Activated T-cell treated with anti-CD3 and anti-CD28 coated beads for 48 hours (primary cell): ENCODE measurements around the gene MLLT10.
A peak's percentile ranks its signal among the peaks of the same experiment; 100 is the strongest.

Experiments used
- DNase-seq: peaks from one replicate; pipeline ENCODE4 v3.0.0-alpha.2; 2020; ENCODE audit warnings: low read depth

The MLLT10 gene

DNA sequence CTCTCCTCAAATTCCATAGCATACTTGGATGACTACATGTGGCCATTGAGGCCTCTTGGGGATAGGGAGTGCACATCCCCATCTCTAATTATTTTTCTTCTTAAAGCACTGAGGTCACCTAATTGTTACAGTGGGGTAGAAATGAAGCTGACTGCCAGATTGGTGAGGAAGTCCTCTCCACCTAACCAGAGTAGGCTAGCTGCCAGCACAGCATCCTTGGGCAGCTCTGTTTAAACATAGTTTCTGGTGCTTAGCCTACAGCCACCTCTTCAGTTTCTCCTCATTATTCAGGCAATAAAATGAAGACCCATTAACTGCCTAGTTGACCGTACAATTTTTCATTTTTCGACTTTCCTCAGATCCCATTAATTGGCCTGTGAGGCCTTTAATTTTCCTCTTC, 104.6 kb downstream of the MLLT10 start:
- no peak for DNase-seq

DNA sequence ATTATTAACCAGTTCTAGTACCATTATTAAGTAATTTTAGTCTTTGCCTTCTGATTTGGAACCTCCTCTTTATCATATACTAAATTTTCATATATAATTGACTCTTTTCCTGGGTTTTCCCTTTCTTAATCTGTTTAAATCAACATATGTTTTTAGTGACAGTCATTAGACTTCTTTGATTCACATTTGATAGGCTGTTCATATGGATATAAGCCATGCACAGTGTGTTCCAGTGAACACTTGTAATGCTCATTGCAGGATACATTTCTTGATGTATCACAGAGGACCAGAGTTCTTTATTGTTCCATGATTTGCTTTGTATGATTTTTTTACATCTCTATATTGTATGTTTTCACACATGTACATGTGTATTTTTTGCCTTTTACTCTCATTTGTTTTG, 114.0 kb downstream of the MLLT10 start:
- DNase-seq, result no peak

DNA sequence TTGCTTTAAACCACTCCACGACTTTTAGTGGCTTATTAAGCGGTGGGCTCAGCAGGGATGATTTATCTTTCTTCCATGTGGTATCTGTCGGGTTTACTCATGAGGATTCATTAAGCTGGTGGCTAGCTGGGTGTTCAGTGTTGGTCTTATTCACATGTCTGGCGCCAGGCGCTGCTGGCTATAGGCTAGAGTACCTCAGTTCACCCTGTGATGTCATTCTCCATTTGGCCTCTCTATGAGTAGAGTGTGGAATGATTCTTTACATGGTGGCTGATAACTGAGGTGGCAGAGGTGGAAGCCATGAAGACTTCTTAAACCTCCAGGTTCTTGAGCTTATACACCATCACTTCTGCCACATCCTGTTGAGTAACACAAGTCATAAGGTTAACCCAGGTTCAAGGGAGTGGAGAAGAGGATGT, 115.4 kb downstream of the MLLT10 start:
- DNase-seq, result peak; percentile 6

DNA sequence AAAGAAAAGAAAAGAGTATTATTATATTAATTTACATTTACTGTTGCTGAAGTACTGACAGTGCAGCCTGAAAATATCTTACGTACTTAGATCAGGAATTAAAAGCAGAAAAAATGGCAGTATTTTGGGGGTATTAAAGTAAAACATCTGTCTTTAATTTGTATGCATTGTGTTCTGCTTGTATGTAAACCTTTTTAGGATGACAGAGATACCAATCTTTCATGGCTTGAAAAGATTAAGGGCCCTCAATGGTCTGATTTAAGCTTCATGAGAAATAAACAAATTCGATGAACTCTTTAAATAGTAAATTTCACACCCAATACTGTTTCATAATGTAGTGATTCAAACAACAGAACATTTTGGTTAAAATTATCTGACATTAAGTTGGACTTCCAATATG, 116.3 kb downstream of the MLLT10 start:
- no peak for DNase-seq

DNA sequence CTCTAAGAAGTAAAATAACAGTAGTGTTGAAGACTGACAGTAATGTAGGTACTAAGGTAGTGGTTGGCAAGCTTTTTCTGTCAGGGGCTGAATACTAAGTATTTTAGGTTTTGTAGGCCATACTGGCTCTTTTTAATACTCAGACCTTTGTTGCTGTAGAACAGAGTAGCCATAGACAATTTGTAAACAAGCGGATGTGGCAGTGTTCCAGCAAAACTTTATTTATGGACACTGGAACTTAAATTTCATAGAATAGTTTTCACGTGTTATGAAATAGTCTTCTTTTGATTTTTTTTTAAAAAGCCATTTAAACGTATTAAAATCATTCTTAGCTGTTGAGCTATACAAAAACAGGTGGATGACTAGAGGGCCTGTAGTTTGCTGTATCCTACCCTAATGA, 121.2 kb downstream of the MLLT10 start:
- DNase-seq, result no peak

DNA sequence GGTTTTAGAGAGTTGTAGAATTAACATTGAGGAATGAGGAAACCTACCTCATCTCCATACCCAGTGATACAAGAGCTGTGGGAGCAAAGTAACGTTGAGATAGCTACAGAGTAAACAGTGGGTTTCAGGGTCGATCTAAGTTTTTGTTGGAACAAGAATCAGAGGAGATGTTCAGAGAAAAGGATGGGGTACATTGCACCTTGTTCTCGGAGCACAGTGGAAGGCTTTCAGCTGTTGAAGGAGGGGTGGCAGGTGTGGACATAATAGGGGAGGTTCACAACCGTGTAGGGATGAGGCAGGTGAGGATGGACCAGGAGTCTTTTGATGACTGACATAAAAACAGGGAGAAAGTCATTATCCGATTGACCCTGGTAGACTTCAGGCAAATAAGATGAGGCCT, 121.7 kb downstream of the MLLT10 start:
- no peak for DNase-seq

DNA sequence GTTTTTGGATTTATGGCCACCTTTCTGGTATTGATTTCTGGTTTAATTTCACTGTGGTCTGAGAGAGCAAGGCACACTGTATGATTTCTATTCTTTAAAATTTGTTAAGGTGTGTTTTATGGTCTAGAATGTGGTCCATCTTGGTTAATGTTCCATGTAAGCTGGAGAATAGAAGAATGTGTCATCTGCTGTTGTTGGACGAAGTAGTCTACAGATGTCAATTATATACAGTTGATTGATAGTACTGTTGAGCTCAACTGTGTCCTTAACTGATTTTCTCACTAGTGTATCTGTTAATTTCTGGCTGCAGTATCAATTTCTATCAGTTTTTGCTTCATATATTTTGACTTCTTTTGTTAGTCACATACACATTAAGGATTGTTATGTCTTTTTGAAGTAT, 127.1 kb downstream of the MLLT10 start:
- no peak for DNase-seq

DNA sequence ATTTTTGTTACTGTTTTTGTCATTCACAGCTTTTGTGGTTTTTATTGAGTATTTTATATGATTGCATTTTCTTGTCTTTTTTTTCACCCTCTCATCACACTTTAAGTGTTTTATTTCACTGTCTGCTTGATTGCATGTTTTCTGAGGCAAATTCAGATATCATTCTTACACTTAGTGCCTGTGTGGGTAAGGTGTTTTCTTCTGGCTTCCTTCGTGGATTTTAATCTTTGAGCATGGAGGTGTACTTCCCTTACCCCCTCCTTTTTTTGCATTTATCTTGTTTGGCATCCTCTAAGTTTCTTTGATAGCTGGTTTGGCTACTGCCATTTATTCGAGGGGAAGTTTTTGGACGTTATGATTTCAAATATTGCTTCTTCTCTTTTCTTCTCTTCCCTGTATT, 127.9 kb downstream of the MLLT10 start:
- DNase-seq, result no peak

DNA sequence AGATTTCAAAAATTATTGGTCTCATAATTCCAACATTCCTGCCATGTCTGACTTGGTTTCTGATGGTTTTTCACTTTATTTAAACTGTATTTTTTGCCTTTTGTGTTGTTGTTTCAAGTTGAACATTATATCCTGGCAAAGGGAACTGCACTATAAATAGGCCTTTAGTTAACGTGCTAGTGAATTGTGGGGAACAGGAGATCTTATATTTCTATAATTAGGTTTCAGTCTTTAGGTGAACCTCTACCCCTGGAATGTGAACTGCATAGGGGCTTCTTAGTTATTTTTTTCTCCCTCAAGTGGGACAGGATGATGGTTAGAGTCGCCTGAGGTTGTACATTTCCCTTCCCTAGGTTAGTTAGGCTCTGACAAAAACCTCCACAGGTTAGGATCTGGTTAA, 128.6 kb downstream of the MLLT10 start:
- no peak for DNase-seq

DNA sequence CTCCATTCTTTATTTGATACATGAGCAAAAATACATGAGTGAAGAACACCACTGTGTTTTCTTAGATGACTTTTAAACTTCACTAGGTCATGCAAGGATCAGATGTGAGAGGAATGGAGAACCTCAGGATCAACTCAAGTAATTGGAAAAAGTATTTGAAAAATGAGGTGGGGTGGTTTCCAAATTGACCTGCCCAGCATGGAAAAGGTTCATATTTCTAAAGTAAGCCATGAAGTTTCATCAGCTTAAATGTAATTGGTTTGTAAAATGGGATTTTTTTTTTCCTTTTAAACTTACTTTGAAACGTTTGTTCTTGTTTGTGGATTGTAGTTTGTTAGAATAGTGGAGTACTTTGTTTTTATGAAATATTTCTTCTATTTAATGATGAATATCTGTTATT, 134.8 kb downstream of the MLLT10 start:
- no peak for DNase-seq

DNA sequence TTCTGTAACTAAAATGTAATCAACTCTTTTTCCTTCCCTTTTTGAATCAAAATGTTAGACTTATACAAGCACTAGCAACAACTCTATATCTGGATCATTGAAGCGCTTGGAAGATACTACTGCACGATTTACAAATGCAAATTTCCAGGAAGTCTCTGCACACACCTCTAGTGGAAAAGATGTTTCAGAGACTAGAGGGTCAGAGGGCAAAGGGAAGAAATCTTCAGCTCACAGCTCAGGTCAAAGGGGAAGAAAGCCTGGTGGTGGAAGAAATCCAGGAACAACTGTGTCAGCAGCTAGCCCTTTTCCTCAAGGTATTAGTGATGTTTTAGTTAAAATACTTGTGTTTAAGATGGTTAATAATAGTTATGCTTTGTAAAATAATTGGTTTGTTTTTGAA, 136.4 kb downstream of the MLLT10 start:
- DNase-seq, result no peak

DNA sequence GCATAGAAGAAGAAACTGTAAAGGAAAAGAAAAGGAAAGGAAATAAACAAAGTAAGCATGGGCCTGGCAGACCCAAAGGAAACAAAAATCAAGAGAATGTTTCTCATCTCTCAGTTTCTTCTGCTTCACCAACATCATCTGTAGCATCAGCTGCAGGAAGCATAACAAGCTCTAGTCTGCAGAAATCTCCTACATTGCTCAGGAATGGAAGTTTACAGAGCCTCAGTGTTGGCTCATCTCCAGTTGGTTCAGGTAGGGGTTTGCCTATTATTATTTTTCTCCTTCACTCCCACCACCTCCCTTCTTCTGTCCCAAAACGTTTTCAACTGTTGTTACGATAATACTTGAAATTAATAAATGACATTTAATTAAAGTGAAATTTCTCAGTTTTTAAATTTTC, 139.6 kb downstream of the MLLT10 start:
- no peak for DNase-seq

DNA sequence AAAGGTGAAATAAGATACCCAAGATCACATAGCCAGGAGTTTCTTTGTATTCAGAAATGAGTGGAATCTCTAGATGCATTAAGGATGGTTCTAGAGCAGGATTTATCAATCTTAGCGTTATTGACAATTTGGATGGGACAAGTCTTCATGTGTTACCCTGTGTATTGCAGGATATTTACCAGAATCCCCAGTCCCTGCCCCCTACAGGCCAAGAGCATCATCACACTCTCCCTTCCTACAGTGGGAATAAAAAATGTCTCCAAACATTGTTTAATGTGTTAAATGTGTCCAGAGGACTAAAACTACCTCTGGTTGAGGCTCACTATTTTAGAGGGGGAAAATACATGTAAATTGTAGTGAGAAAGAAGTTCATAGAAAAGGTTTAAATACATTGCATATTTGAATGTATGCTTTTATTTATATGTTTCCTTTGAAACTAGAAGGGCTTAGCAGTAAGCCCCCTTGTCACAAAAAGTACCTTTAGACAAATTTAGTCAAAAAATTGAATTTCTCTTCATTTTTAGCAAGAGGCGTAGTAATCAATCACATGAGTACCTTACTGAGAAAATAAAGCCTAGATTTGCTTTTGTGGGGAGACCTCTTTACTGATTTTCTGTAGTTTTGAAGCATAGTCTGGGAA, 141.2 kb downstream of the MLLT10 start:
- peak; percentile 6 for DNase-seq

DNA sequence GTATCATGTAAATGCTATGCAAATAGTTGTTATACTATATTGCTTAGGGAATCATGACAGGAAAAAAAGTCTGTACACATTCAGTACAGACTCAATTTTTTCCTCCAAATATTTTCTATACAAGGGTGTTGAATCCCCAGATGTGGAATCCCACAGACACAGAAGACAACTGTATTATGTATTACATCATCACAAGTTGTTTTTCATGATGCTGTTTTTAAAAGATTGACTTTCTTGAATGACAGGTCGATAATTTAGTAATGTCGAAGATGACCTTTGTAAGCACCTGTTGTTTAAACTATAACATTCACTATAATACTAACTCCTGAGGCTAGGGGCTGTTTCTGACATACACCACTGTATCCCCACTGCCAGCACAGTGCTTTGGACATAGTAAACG, 143.5 kb downstream of the MLLT10 start:
- DNase-seq, result no peak

DNA sequence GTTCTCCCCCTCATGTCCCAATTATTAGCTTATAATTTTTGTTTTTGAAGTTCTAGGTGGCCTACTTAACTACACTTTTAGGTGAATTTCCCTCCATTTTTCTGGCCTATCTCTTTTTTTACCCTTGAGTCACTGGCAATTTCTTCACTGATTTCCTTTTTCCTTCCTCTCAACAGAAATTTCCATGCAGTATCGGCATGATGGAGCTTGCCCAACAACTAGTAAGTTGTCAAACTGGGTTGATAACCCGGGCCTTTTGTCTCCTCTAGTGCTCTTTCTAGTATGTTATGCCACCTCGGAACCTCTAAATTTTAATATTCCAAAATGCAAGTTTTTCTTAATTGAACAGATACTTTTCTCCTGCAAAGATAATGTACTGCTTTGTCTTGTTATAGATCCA, 147.1 kb downstream of the MLLT10 start:
- DNase-seq, result no peak

DNA sequence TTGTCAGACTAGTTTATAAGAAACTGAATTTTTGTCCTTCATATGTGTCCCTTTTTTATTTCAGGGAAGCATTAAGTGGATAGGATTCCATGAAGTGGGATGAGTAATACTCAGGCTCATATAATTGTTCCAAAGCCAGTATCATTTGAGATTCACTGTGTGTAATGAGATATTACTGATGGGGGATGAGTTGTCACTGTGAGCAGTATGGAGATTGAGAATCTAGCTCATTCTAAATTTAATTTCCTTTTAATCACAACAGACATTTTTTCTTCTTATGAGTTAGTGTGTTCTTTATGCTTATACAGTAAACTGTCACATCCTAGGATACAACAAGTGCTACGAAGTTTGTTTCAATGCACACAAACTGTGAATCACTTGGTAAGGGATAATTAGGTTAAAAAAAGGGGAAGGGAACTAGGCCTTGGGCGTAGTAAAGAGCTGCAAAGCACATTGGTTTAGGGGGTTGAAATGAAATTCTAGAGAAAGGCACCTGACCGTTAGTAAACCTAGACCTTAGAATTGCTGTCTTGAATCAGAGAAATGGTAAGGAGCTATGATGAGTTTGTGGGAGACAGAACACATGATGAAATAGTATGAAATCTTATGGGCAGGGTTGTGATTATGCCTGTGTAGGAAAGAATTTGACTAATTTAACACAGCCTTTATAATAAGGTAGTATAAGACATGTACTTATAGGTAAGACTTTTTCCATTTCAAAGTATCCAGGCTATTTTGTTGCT, 153.4 kb downstream of the MLLT10 start:
- DNase-seq, result no peak

DNA sequence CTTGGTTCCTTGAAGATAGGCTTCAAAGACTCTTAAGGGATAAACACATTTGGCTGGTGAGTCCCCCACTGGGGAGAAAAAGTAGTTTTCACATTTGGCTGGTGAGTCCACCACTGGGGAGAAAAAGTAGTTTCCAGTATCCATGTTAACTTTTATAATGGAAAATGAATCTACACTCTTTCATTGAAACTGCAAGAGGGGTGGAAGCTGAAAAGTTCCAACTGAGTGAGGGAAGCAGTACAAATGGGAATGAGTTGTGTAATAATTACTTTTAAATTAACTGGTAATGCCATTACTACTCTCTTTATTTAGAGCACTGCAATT, 153.9 kb downstream of the MLLT10 start:
- DNase-seq, result no peak

DNA sequence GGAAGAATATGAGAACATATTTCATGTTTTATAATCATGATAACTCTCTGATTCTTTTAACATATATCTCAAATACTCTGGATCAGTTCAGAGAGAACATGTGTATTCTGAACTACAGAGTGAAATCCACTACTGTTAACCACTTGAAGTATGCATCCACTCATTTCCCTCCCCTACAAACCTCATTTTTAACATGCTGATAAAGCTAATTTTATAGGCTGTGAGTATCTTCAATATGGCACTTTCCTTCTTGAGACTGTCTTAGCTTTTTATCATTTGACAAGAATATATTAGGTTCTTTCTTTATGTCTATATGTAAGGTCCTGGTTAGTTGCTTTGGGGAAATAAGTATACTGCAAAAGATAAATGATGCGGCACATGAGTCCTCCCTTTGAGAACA, 154.8 kb downstream of the MLLT10 start:
- no peak for DNase-seq

DNA sequence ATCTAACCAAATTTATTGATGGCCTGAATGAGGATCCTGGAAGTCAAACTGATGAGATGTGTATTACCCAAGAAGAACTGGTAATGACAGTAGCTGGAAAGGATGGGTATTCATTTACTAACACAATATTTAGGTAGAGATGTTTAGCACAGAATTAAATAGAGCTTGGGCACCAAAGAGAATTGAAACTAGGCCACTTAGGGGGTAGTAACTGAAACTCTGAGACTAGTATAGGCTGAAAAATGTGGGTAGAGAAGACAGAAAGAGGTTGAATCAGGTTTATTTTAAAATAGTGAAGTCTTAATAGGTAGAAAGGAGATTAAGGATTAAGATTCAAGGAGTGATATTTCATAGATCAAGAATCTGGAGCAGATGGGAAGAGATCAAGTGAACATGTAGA, 155.8 kb downstream of the MLLT10 start:
- DNase-seq, result no peak

DNA sequence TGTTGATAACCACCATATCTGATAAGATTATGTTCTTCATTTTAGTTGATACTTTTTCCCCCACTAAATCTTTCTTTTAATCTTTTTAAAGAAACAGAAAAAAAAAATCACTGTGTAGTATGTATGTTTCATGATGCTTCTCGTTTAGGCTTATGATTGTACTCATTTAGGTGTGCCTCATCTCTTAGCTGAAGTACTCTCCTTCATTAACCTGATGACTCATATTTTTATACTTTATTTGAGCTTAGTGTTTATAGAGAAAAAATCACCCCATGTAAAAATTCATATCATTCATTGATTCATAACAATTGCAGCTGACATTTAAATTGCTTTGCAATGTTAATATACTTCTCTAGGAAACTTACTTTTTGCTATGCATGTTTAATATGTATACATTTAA, 158.9 kb downstream of the MLLT10 start:
- DNase-seq, result no peak

DNA sequence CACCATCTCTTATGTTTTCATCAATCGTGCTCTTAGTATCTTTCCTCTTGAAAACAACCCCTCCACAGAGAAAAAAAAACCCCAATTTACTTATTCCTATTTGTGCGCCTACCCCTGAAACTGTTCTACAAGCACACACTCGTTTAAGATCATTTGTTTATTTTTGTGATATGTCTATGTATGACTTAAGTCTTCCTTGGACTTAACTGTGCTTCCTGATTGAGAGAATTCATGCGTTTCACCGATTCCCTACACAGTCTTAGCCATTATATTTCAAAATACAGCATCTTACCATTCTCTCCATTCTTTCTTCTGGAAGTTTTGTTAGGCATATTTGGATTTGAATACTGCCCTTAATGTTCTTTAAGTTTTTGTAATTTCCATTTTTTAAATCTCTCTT, 159.4 kb downstream of the MLLT10 start:
- no peak for DNase-seq

DNA sequence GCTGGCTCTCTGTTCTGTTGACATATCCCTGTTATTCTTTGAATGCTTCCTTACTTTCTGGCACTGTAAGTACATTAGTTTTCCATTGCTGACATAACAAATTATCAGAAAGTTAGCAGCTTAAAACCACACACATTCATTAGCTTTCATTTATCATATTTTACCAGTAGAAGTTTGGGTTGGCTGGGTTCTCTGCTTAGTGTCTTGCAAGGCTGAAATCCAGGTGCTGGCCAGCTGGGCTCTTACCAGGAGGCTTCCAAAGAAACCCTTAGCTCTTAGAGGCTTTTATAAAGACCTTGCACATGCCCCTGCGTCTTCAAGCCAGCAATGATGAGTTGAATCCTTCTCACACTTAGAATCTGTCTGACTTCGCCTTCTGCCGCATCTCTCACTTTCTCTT, 160.6 kb downstream of the MLLT10 start:
- no peak for DNase-seq

DNA sequence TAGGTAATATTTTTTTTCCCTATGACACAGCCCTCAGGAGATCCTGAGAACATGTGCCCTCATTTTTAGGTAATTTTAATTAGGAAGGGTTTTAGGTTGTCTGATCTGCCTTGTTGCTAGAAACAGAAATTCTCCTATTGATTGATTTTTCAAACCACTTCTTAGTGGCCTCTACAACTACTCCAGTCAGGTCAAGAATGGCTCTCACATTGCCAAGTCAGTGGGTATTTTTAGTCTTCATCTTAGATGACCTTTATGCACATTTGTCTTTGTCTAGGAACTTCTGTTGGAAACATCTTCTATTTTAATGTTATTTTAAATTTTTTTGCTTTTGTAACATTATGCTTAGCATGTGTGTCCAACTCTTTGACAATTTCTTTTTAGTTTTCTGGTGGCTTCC, 162.3 kb downstream of the MLLT10 start:
- DNase-seq, result no peak

DNA sequence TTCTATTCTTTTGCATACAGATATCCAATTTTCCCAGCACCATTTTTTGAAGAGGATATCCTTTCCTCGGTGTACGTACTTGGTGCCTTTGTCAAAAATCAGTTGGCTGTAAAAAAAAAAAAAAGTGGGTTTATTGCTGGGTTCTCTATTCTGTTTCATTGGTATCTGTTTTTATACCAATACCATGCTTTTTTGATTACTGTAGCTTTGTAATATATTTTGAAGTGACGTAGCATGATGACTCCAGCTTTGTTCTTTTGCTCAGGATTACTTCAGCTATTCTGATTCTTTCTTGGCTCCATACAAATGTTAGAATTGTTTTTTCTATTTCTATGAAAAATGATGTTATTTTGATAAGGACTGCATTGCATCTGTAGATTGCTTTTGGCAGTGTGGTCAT, 165.5 kb downstream of the MLLT10 start:
- DNase-seq, result no peak
